Smooth muscle cell (in vitro differentiated cells): ENCODE results near the gene GPR31. TPM values are rescaled to one million over a fixed set of nuclear protein-coding genes. Genes with fewer than 3 reads are reported as not detected.

Source experiments
- DNase-seq: peaks from one replicate; lab custom pipeline; 2025; ENCODE audit not compliant: unreplicated experiment; lab: John Stamatoyannopoulos, UW
- H2AFZ ChIP-seq: fragments of 200-600 bp; sonication (generic); 2 replicates; pipeline ENCODE4 v1.6.0; 2016; ENCODE audit warnings: antibody characterized with exemption, low read depth, mild to moderate bottlenecking
- H3F3A ChIP-seq: fragments of 200-600 bp; sonication (generic); 2 replicates; pipeline ENCODE4 v1.6.0; 2017; ENCODE audit warnings: antibody characterized with exemption, low read depth
- H3K27ac ChIP-seq: fragments of 200-600 bp; sonication (generic); 2 replicates; pipeline ENCODE4 v1.5.1; 2016; ENCODE audit warnings: low read depth, mild to moderate bottlenecking
- H3K27me3 ChIP-seq: fragments of 200-600 bp; sonication (generic); 2 replicates; pipeline ENCODE4 v1.6.1; 2016; ENCODE audit warnings: low read depth, mild to moderate bottlenecking
- H3K36me3 ChIP-seq: fragments of 200-600 bp; sonication (generic); 2 replicates; pipeline ENCODE4 v1.5.1; 2016; ENCODE audit warnings: low read depth
- H3K4me1 ChIP-seq: fragments of 200-600 bp; sonication (generic); 2 replicates; pipeline ENCODE4 v1.5.1; 2016; ENCODE audit warnings: low read depth
- H3K4me2 ChIP-seq: fragments of 200-600 bp; sonication (generic); 2 replicates; pipeline ENCODE4 v1.6.0; 2016; ENCODE audit warnings: mild to moderate bottlenecking
- H3K4me3 ChIP-seq: fragments of 200-600 bp; sonication (generic); 2 replicates; pipeline ENCODE4 v1.5.1; 2016; ENCODE audit warnings: mild to moderate bottlenecking
- H3K79me2 ChIP-seq: fragments of 200-600 bp; sonication (generic); 2 replicates; pipeline ENCODE4 v1.6.0; 2016; ENCODE audit warnings: low read depth, mild to moderate bottlenecking
- H3K9ac ChIP-seq: fragments of 200-600 bp; sonication (generic); 2 replicates; pipeline ENCODE4 v1.6.0; 2016; ENCODE audit warnings: low read depth
- H3K9me3 ChIP-seq: fragments of 200-600 bp; sonication (generic); replicated peaks from 2 replicates; pipeline ENCODE4 v1.5.1; 2016; ENCODE audit warnings: low read depth
- H4K20me1 ChIP-seq: fragments of 200-600 bp; sonication (generic); 2 replicates; pipeline ENCODE4 v1.6.0; 2016; ENCODE audit warnings: low read depth
- CTCF ChIP-seq: fragments of 200-600 bp; sonication (generic); IDR thresholded peaks from 2 replicates; pipeline ENCODE4 v1.5.1; 2017; ENCODE audit warnings: borderline replicate concordance, mild to moderate bottlenecking, antibody characterized with exemption; ENCODE audit not compliant: insufficient read depth, poor library complexity, severe bottlenecking
- WGBS: methylation state at CpG from one replicate; pipeline ENCODE4 v1.1.7; 2016; ENCODE audit warnings: low lambda C conversion rate; 5-methylcytosine and 5-hydroxymethylcytosine counted together
- polyA plus RNA-seq: library from polyadenylated mRNA; unstranded; fragments of >200 nt; fragmentation: Nextera tagmentation; extraction: Ambion mirVana; gene quantifications from 2 replicates; pipeline ENCODE4 v1.2.1, GENCODE V29; 2016
- total RNA-seq: library from RNA; depleted of rRNA; stranded (reverse); fragments of >200 nt; gene quantifications from 2 replicates; pipeline ENCODE4 v1.2.3, GENCODE V29; 2014

GPR31 gene
- total and polyA plus RNA-seq, 2 experiments from 2014 or later, result not detected

GRCh38 chr6:167113935-167114910, 43.6 kb downstream of the GPR31 start:
- 84% methylated on average over 25 of the region's 25 CpGs for WGBS
- DNase-seq, result no peak

GRCh38 chr6:167113047-167113754, 44.6 kb downstream of the GPR31 start:
- H3K27me3 ChIP-seq, result peaks cover 7% of the 10 kb centered on the region
- no peak overlapping the region for H3K4me2 ChIP-seq
- H2AFZ ChIP-seq, result no peak overlapping the region
- H3K9me3 ChIP-seq, result no peaks in the 10 kb centered on the region
- no peak overlapping the region for H3K4me3 ChIP-seq
- no peaks in the 10 kb centered on the region for H4K20me1 ChIP-seq
- H3K36me3 ChIP-seq, result no peaks in the 10 kb centered on the region
- no peaks in the 10 kb centered on the region for H3K79me2 ChIP-seq
- peaks cover 6% of the 10 kb centered on the region for H3K4me1 ChIP-seq
- DNase-seq, result no peak
- H3K9ac ChIP-seq, result no peak overlapping the region
- TF ChIP-seq CTCF, result no peak
- H3F3A ChIP-seq, result no peaks in the 10 kb centered on the region
- no peak overlapping the region for H3K27ac ChIP-seq
- 88% methylated on average over 8 of the region's 8 CpGs for WGBS

More at GRCh38 chr6:167113935-167114910, 43.6 kb downstream of the GPR31 start:
- Histone ChIP-seq H3K27ac (no peak overlapping the region), H3K27me3 (peaks cover 7% of the 10 kb centered on the region), H3K9ac (no peak overlapping the region), H3K79me2 (no peaks in the 10 kb centered on the region), H3K4me1 (peaks cover 6% of the 10 kb centered on the region), H3K4me2 (no peak overlapping the region), H3K9me3 (no peaks in the 10 kb centered on the region), H2AFZ (no peak overlapping the region), H3K4me3 (no peak overlapping the region), H3F3A (no peaks in the 10 kb centered on the region), H3K36me3 (no peaks in the 10 kb centered on the region), H4K20me1 (no peaks in the 10 kb centered on the region)
- TF ChIP-seq CTCF, result no peak

- Histone ChIP-seq H3K36me3 (no peaks in the 10 kb centered on the region), H3K4me1 (peaks cover 6% of the 10 kb centered on the region), H3K27me3 (peaks cover 7% of the 10 kb centered on the region), H2AFZ (no peak overlapping the region), H3K9me3 (no peaks in the 10 kb centered on the region), H3K79me2 (no peaks in the 10 kb centered on the region), H3K4me2 (no peak overlapping the region), H3K9ac (no peak overlapping the region), H3K27ac (no peak overlapping the region), H3K4me3 (no peak overlapping the region), H3F3A (no peaks in the 10 kb centered on the region), H4K20me1 (no peaks in the 10 kb centered on the region)
- WGBS, result 94% methylated on average over 8 of the region's 8 CpGs
- TF ChIP-seq CTCF, result no peak
- no peak for DNase-seq
These were observed 45.4 kb downstream of the GPR31 start for GRCh38 chr6:167112421-167112820.
